ENCODE results near the gene TAS1R2.

TAS1R2 gene

GRCh38 chr1:18866846-18867245 is 7.4 kb upstream of the TAS1R2 start:
- TF ChIP-seq REST (IDR thresholded peaks at IDR 0.05; ENCODE audit: low read depth) (no peak), MAX (IDR thresholded peaks at IDR 0.05) (no peak), EP300 (IDR thresholded peaks at IDR 0.05; ENCODE audit: borderline replicate concordance) (no peak), RAD21 (IDR thresholded peaks at IDR 0.05; ENCODE audit: low read depth) (no peak), CEBPB (IDR thresholded peaks at IDR 0.05) (no peak), TAF1 (IDR thresholded peaks at IDR 0.05; ENCODE audit: low read depth) (no peak), TCF12 (IDR thresholded peaks at IDR 0.05; ENCODE audit: low read depth) (no peak), TEAD4 (IDR thresholded peaks at IDR 0.05) (no peak), FOXM1 (IDR thresholded peaks at IDR 0.05; ENCODE audit: borderline replicate concordance, low read depth) (no peak), YY1 (IDR thresholded peaks at IDR 0.05; ENCODE audit: low read depth) (no peak), NFIC (IDR thresholded peaks at IDR 0.05) (no peak), EGR1 (IDR thresholded peaks at IDR 0.05) (no peak), USF1 (IDR thresholded peaks at IDR 0.05) (no peak), CREB1 (IDR thresholded peaks at IDR 0.05; ENCODE audit: low read depth) (no peak), ZBTB7A (IDR thresholded peaks at IDR 0.05; ENCODE audit: low read depth) (no peak)

GRCh38 chr1:18866314-18866713 is 6.9 kb upstream of the TAS1R2 start:
- no peak for TF ChIP-seq USF1 (IDR thresholded peaks at IDR 0.05)
- TF ChIP-seq TAF1 (IDR thresholded peaks at IDR 0.05; ENCODE audit: low read depth) = no peak
- no peak for TF ChIP-seq TEAD4 (IDR thresholded peaks at IDR 0.05)
- TF ChIP-seq EP300 (IDR thresholded peaks at IDR 0.05; ENCODE audit: borderline replicate concordance) = no peak

- TF ChIP-seq NFIC (IDR thresholded peaks at IDR 0.05) = no peak
- TF ChIP-seq ZBTB7A (IDR thresholded peaks at IDR 0.05; ENCODE audit: low read depth) = no peak
- TF ChIP-seq REST (IDR thresholded peaks at IDR 0.05; ENCODE audit: low read depth) = no peak
- no peak for TF ChIP-seq MAX (IDR thresholded peaks at IDR 0.05)
- TF ChIP-seq YY1 (IDR thresholded peaks at IDR 0.05; ENCODE audit: low read depth) = no peak
These were observed 5.7 kb upstream of the TAS1R2 start for GRCh38 chr1:18865176-18865575.

- TF ChIP-seq EP300 (IDR thresholded peaks at IDR 0.05; ENCODE audit: borderline replicate concordance) = no peak
- TF ChIP-seq FOXM1 (IDR thresholded peaks at IDR 0.05; ENCODE audit: borderline replicate concordance, low read depth) = no peak
- no peak for TF ChIP-seq ZBTB7A (IDR thresholded peaks at IDR 0.05; ENCODE audit: low read depth)
- no peak for TF ChIP-seq TAF1 (IDR thresholded peaks at IDR 0.05; ENCODE audit: low read depth)
- no peak for TF ChIP-seq RAD21 (IDR thresholded peaks at IDR 0.05; ENCODE audit: low read depth)
These were observed 2.1 kb upstream of the TAS1R2 start for GRCh38 chr1:18861590-18861989.

GRCh38 chr1:18861082-18861481 is 1.6 kb upstream of the TAS1R2 start:
- TF ChIP-seq TAF1 (IDR thresholded peaks at IDR 0.05; ENCODE audit: low read depth) (no peak), YY1 (IDR thresholded peaks at IDR 0.05; ENCODE audit: low read depth) (no peak), EGR1 (IDR thresholded peaks at IDR 0.05) (no peak), ZBTB7A (IDR thresholded peaks at IDR 0.05; ENCODE audit: low read depth) (no peak), USF1 (IDR thresholded peaks at IDR 0.05) (no peak), EP300 (IDR thresholded peaks at IDR 0.05; ENCODE audit: borderline replicate concordance) (no peak), TCF12 (IDR thresholded peaks at IDR 0.05; ENCODE audit: low read depth) (no peak), TEAD4 (IDR thresholded peaks at IDR 0.05) (no peak), NFIC (IDR thresholded peaks at IDR 0.05) (no peak), MAX (IDR thresholded peaks at IDR 0.05) (no peak), FOXM1 (IDR thresholded peaks at IDR 0.05; ENCODE audit: borderline replicate concordance, low read depth) (no peak), RAD21 (IDR thresholded peaks at IDR 0.05; ENCODE audit: low read depth) (no peak), REST (IDR thresholded peaks at IDR 0.05; ENCODE audit: low read depth) (no peak), CEBPB (IDR thresholded peaks at IDR 0.05) (no peak), CREB1 (IDR thresholded peaks at IDR 0.05; ENCODE audit: low read depth) (no peak)
